Gastrocnemius medialis (tissue), 4 donors: Measurements from ENCODE around the gene RARG. TPM values are rescaled to one million over a fixed set of nuclear protein-coding genes. Genes with fewer than 3 reads are reported as not detected.

ENCODE experiments used
- ATAC-seq, 2 donors: fragments of 150-250 bp; one replicate each; pipeline ENCODE4 v1.9.1; 2016
- DNase-seq, 2 donors: peaks; one replicate each; pipeline ENCODE4 v3.0.0-alpha.2; 2019
- H3K27ac ChIP-seq, 4 donors: fragments of 200-600 bp; sonication (generic); 1 replicate in 1 of 4; 2 replicates in 3 of 4; pipeline ENCODE4 v1.5.1; 2016 to 2018; ENCODE audit warnings: mild to moderate bottlenecking in 2 of 4, moderate library complexity in 1 of 4
- H3K27me3 ChIP-seq, 3 donors: fragments of 200-600 bp; sonication (generic) in 2 of 3; 1 replicate in 1 of 3; 2 replicates in 2 of 3; pipeline versions ENCODE4 v1.5.1 to v1.6.0; 2016 to 2019; ENCODE audit warnings: mild to moderate bottlenecking in 1 of 3, moderate library complexity in 1 of 3
- H3K36me3 ChIP-seq, 2 donors: fragments of 200-600 bp; sonication (generic) in 1 of 2; one replicate each; pipeline ENCODE4 v1.5.1; 2017 to 2018
- H3K4me1 ChIP-seq, 2 donors: fragments of 200-600 bp; sonication (generic) in 1 of 2; one replicate each; pipeline ENCODE4 v1.5.1; 2016 to 2017; ENCODE audit warnings: mild to moderate bottlenecking in 2 of 2
- H3K4me3 ChIP-seq, 4 donors: fragments of 200-600 bp; sonication (generic) in 3 of 4; 1 replicate in 1 of 4; 2 replicates in 3 of 4; pipeline ENCODE4 v1.5.1; 2016 to 2019; ENCODE audit warnings: mild to moderate bottlenecking in 2 of 4
- H3K9me3 ChIP-seq, 3 donors: fragments of 200-600 bp; sonication (generic) in 2 of 3; 1 replicate in 1 of 3; 2 replicates in 2 of 3; pipeline ENCODE4 v1.5.1; 2016 to 2019
- POLR2A ChIP-seq, 2 donors: fragments of 450-650 bp; IDR thresholded peaks; one replicate each; pipeline ENCODE4 v1.6.1; 2017; ENCODE audit warnings: antibody characterized with exemption in 2 of 2, mild to moderate bottlenecking in 2 of 2, moderate library complexity in 2 of 2
- in situ Hi-C, 4 donors: fragments of 200-750 bp; cut with MboI; loops; one replicate each; pipeline versions ENCODE4 v1.15.0 to v1.8.0; 2017; ENCODE audit warnings: low sequenced_read_pairs in 4 of 4
- intact Hi-C: fragments of 100-400 bp; cut with DNase I; formaldehyde crosslinking; loops from one replicate; pipeline ENCODE4 v1.15.1; 2023; ENCODE audit warnings: low total_unique reads
- total RNA-seq, 4 donors: library from RNA; depleted of rRNA; stranded (reverse); fragments of >200 nt; gene quantifications; one replicate each; pipeline versions ENCODE4 v1.1.0 to v1.2.3, GENCODE V29; 2016
- TF ChIP-seq, protein P1 (sequence below), 5 experiments: fragments of 450-650 bp in 3 of 5; fragments of 200-600 bp in 2 of 5; sonication (generic) in 2 of 5; IDR thresholded peaks in 4 of 5; conservative IDR thresholded peaks in 1 of 5; 1 replicate in 4 of 5; 2 replicates in 1 of 5; pipeline ENCODE4 v1.5.1; 2016 to 2019; ENCODE audit warnings: antibody characterized with exemption in 5 of 5, mild to moderate bottlenecking in 3 of 5, moderate library complexity in 3 of 5

Gene RARG
- total RNA-seq, 4 donors from 2014 or later: 4.2 to 5.8 (median 4.9) TPM

DNA sequence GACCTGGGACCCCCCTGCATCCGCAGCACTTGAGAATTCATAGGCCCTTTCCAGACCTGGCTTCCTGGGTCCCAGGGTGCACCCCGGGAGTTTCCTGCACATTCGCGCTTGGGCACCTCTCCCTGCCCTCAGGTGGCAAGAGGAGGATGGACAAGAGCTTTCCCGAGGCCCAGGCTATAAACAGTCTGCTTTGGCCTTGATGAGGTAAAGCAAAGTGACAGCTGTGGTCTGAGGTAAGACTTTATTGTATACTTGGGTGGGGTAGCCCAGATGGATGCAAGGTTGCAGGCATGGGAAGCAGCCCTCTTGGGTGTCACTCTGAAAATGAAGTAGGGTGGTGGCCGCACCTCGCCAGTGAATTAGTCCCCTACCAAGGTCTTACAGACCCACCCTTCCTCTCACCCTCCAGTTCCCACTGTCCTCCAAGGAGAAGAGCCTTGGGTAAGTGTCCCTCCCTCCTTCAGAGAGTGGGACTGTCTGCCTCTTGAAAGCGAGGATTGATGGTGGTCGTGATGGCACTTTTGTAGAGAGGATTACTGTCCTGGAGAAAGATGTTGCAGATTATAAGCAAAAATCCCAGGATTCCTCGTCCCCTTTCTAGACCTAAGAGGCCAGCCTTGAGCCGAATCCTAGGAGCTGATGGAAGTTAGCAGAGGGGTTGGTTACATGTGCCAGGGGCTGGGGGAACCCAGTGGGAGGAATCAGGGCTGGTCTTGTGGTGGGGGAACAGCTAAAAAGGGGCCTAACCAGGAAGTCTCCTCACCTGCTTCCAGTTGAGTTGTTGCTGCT, 40.7 kb downstream of the RARG start:
- Histone ChIP-seq H3K36me3 (peaks cover 2 to 28% of the 10 kb centered on the region in 2 donors), H3K27me3 (no peaks in the 10 kb centered on the region), H3K27ac (no peak overlapping the region), H3K4me1 (no peaks in the 10 kb centered on the region), H3K9me3 (no peaks in the 10 kb centered on the region), H3K4me3 (no peak overlapping the region)
- TF ChIP-seq POLR2A (IDR thresholded peaks at IDR 0.05): no peak
- TF ChIP-seq, protein P1, sequence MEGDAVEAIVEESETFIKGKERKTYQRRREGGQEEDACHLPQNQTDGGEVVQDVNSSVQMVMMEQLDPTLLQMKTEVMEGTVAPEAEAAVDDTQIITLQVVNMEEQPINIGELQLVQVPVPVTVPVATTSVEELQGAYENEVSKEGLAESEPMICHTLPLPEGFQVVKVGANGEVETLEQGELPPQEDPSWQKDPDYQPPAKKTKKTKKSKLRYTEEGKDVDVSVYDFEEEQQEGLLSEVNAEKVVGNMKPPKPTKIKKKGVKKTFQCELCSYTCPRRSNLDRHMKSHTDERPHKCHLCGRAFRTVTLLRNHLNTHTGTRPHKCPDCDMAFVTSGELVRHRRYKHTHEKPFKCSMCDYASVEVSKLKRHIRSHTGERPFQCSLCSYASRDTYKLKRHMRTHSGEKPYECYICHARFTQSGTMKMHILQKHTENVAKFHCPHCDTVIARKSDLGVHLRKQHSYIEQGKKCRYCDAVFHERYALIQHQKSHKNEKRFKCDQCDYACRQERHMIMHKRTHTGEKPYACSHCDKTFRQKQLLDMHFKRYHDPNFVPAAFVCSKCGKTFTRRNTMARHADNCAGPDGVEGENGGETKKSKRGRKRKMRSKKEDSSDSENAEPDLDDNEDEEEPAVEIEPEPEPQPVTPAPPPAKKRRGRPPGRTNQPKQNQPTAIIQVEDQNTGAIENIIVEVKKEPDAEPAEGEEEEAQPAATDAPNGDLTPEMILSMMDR (IDR thresholded peaks at IDR 0.05 in 4 of 5, conservative IDR thresholded peaks at IDR 0.05 in 1 of 5): no peak
- intact Hi-C loops: no loop called here
- ATAC-seq: no peak
- no peak for DNase-seq
- in situ Hi-C loops: loop anchor here in 1 of 4 donors (25.0 kb wide), 1 partner anchor 129 kb away; the partner anchor contains the start of gene TNS2

DNA sequence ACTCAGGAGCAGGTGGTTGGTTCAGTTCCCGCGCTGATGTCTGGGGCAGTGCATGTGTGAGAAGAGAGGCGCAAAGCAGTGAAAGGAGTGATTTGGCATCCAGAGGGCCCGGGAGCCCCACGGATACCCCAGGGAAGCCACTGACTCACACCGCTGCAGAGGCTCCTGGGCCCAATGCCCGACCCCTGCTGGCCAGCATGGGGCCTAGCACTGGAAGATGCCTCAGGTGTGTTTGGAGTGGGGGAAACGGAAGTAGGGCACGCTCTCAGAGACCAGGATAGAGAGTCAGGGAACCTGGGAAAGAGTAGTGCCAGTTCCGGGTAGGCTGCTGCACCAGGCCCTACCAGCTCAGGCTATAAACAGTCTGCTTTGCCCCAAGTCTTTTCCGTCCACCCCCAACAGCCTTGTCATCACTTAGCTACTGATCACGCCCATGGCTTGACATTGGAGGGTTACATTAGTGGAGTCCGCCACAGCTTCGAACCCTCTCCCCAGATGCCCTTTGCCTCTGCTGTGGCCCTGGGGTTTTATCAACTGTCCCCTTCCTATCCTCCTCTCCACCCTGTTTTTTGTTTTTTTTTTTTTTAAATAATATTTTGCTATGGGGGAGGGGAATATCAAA, 41.8 kb downstream of the RARG start:
- DNase-seq: peak in 1 of 2 donors; percentile 59
- H3K27ac ChIP-seq: no peak overlapping the region

DNA sequence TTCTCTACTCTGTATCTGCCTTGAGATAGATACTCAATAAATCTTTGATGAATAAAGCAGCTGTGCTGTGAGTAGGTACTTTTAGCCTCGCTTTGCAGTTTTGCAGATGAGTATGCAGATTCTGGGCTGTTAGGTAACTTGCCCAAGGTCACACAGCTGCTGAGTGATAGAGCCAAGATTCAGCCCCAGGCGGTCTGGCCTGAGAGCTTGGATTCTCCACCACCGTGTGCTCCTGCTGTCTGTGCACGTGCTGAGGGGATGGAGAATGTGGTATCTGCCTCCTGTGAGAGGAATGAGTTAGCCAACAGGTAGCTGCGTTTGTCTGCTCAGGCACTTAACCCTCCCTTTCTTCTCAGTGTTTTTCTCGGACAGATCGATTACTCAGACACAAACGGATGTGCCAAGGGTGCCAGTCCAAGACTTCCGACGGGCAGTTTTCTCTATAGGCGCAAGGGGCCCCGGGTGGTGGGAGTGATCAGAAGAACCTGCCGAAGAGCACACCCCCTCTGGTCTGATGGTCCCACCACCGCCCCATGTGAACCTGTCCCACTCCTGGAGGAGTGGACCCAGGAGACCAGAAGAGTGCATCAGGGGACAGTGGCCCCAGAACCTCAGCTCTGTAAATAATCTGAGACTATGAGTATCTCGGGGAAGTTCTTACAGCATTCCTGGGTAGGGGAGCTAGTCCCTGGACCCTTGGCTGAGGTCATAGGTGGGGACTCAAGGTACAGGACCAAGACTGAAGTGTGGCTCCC, 44.7 kb downstream of the RARG start:
- H3K4me3 ChIP-seq: no peak overlapping the region
- ATAC-seq: no peak
- H3K27me3 ChIP-seq: no peaks in the 10 kb centered on the region
- peaks cover 2 to 66% of the 10 kb centered on the region in 2 donors for H3K36me3 ChIP-seq
- no peaks in the 10 kb centered on the region for H3K9me3 ChIP-seq
- H3K4me1 ChIP-seq: peaks cover 17 to 19% of the 10 kb centered on the region in 2 donors
- H3K27ac ChIP-seq: peak overlapping the region in 1 of 4 donors; percentile 9
- intact Hi-C loops: no loop called here
- in situ Hi-C loops: loop anchor here in 2 of 4 donors (10.0 to 25.0 kb wide), 2 partner anchors 123 to 125 kb away; partner anchors contain the start of gene TNS2 (in 1 of the 2)
- DNase-seq: no peak
- TF ChIP-seq, protein P1 (IDR thresholded peaks at IDR 0.05 in 4 of 5, conservative IDR thresholded peaks at IDR 0.05 in 1 of 5): no peak
- no peak for TF ChIP-seq POLR2A (IDR thresholded peaks at IDR 0.05)

More for the DNA sequence above, 41.8 kb downstream of the RARG start:
- Histone ChIP-seq H3K4me1 (no peaks in the 10 kb centered on the region), H3K27me3 (no peaks in the 10 kb centered on the region), H3K36me3 (peaks cover 2 to 38% of the 10 kb centered on the region in 2 donors), H3K9me3 (no peaks in the 10 kb centered on the region), H3K4me3 (no peak overlapping the region)
- in situ Hi-C loops: loop anchor here in 1 of 4 donors (25.0 kb wide), 1 partner anchor 128 kb away; the partner anchor contains the start of gene TNS2
- TF ChIP-seq, protein P1 (IDR thresholded peaks at IDR 0.05 in 4 of 5, conservative IDR thresholded peaks at IDR 0.05 in 1 of 5): peak; percentile 55 to 74 (median 70)
- no peak for TF ChIP-seq POLR2A (IDR thresholded peaks at IDR 0.05)
- intact Hi-C loops: no loop called here
- ATAC-seq: peak; percentile 52 to 66

DNA sequence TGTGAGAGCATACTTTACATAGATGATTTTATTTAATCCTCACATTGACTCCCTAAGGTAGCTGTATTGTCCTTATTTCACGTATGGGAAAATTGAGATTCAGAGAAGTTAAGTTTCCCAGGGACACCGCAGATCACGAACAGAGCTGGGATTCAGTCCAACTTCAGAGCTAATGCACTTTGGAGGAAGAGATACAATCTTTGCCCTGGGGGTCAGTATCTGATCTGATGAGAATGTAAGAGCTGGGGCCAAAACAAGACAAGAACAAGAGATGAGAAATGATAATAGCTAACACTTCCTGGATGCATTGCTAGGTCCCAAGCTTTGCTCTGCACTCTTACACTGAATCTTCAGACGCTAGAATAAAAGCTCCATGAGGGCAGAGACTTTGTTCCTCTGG, 45.3 kb downstream of the RARG start:
- Histone ChIP-seq H3K27ac (peak overlapping the region in 1 of 4 donors; percentile 9), H3K27me3 (no peaks in the 10 kb centered on the region), H3K4me3 (no peak overlapping the region), H3K9me3 (no peaks in the 10 kb centered on the region), H3K4me1 (peaks cover 23 to 24% of the 10 kb centered on the region in 2 donors), H3K36me3 (peaks cover 2 to 70% of the 10 kb centered on the region in 2 donors)
- intact Hi-C loops (no loop called here), in situ Hi-C loops (loop anchor here in 2 of 4 donors (10.0 to 25.0 kb wide), 2 partner anchors 122 to 124 kb away; partner anchors contain the start of gene TNS2 (in 1 of the 2))
- no peak for TF ChIP-seq POLR2A (IDR thresholded peaks at IDR 0.05)
- TF ChIP-seq, protein P1 (IDR thresholded peaks at IDR 0.05 in 4 of 5, conservative IDR thresholded peaks at IDR 0.05 in 1 of 5): no peak
- no peak for ATAC-seq
- no peak for DNase-seq
